Skeletal muscle cell (primary cell): ENCODE results near the gene GRM7.

Source experiments
- DNase-seq: peaks from one replicate; pipeline ENCODE4 v3.0.0-alpha.2; 2010; ENCODE audit warnings: low read depth
- H3K4me3 ChIP-seq: 2 replicates; pipeline ENCODE4 v1.5.1; 2011; ENCODE audit warnings: low read depth, mild to moderate bottlenecking, control low read depth, low read length, moderate library complexity

GRM7 gene

DNA sequence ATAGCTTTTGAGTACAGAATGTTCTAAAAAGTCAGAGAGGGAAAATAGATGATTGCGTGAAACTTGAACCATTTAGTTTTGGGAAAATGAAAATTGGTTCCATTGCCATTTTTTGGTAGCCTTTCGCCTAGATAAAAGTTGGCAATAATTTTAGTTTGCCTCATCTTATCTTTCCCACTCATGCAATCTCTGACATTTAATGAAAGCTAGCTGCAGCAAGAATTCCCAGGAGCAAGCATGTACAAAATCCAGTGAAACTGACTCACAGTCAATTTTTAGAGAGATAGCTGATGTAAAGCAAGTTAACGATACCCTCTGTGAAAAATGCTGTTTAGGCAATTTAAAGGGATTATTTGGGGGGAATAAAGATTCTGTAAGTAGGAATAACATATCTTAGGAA is 797.4 kb downstream of the GRM7 start:
- no peak for DNase-seq
- H3K4me3 ChIP-seq = no peak overlapping the region

- no peak overlapping the region for H3K4me3 ChIP-seq
- no peak for DNase-seq
Measured at GRCh38 chr3:7659079-7659478, 798.2 kb downstream of the GRM7 start.

- DNase-seq = no peak
- H3K4me3 ChIP-seq = no peak overlapping the region
Measured at GRCh38 chr3:7663771-7664170, 802.9 kb downstream of the GRM7 start.

DNA sequence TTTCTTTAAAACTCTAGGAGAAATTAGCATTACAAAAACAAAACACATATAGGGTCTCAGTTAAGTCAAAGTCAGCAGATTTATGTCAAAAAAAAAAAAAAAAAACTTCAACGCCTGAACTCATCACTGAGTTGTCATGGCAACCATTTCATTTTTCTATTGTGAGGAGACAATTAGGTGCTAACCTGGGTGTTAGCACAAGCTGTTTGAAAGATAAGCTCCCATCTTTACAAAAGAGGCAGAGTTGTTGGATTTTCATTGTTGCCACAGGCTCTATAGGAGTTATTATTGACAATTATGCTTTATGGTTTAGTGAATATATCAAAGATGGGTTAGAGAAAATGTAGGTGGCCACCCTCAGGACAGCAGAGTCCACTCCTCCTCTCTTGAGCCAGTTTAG is 806.9 kb downstream of the GRM7 start:
- no peak for DNase-seq
- H3K4me3 ChIP-seq = no peak overlapping the region

DNA sequence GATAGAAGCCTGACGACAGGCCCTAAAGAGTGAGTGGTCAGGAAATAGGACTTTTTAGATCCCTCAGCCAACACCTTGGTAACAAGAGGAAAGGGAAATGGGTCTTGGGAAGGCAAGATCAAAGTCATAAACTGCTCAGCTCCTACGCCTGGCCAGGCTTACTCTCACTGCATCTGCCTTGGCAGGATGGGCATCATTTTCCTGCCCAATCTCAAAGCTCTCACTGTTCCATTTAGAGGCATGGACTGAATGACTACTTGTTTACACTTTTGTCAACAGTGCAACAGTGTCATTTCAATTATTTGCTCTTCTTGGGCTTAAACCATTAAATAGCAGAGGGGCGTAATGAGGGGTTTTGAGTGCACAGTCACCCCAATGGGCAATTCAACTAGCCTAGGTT is 808.7 kb downstream of the GRM7 start:
- no peak for DNase-seq
- no peak overlapping the region for H3K4me3 ChIP-seq

DNA sequence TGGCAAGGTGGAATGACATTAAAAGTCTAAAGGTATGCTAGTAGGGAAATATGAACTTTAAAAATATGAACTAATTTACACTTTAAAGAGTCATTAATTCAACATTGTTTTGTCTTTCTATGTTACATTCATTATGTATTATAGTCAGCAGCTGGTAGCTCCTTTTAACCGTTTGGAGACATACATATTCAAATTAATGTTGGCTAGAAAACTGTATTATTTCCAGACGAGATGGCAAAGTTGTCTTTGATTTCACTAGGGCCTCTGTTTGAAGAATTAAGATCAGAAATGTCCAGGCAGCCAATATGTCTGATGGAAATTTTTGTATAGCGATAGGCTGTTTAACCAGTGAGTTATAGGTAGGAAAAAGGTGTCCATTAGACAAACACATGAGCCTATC is 817.6 kb downstream of the GRM7 start:
- DNase-seq = no peak
- H3K4me3 ChIP-seq = no peak overlapping the region

DNA sequence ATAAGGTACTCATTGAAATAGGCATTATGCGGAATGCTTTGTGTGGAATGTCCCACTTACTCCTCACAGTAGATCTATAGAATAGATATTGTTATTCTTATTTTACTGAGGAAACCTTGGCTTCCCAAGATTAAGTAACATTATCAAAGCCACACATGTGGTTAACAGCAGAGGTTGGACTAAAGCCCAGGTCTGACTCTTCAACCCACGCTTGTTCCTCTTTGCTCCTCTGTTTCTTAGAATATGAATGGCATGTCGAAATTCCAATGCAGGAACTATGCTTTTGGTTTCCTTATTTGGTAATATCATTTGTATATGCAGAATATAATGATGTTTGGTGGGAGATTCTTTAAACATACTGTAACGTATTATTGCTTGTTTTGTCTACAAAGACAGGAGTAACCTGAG is 821.9 kb downstream of the GRM7 start:
- no peak overlapping the region for H3K4me3 ChIP-seq
- DNase-seq = peak; percentile 48

DNA sequence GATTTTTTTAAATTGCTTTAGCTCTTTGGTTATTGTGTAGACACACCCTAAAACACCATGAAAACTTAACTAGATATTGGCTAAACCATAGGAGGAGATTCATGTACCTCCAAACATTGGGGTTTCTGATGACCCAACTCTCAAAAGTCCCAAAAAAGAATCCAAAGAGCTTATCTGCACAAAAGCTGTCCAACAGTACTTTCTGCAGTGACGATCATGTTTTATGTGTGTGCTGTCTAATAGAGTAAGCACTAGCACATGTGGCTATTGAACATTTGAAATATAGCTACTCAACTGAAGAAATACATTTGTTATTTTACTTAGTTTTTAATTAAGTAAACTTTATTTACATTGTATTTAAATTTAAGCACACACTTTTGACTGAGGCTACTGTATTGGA is 822.5 kb downstream of the GRM7 start:
- DNase-seq = no peak
- no peak overlapping the region for H3K4me3 ChIP-seq

DNA sequence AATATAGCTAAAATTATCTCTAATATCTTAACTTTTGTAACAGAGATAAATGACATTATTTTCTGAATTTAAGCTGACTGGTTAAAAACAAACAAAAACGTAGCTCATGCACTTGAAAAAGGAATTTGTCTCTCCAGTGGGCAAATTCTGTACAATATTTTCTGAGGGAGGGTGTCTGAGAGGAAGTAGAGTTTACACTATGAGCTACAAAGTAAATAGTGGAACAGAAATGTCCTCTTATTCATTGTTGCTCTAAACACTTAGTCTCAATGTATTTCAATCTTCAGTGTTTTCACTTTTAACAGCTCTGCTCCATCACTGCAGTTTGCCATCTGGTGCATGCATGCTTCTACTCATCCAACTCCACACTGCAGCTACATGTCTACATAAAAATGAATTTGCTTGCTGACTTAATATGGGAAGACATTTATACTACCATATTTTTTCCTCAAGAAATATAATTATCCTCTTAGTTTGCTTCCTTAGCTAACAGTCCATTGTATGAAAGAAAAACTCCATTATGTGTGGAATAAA is 823.3 kb downstream of the GRM7 start:
- DNase-seq = no peak
- no peak overlapping the region for H3K4me3 ChIP-seq

GRCh38 chr3:7687428-7688147 is 826.7 kb downstream of the GRM7 start:
- H3K4me3 ChIP-seq = no peak overlapping the region

DNA sequence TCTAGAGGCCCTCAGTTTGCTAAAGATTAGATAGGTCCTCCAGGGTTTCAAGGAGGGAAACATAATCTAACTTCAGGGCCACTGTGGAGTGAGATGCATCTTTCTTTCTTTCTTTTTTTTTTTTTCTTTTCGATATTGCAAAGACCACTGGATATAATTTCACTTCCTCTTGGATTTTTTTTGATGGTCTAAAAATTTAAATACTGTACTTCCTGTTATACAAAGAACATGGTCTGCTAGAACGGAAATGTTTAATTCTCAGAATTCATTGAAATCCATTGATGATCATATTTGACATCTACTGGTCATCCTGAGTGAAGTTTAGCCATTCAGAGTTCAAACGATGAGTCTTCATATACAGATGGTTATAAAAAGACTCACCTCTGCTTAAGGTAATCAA is 832.0 kb downstream of the GRM7 start:
- H3K4me3 ChIP-seq = no peak overlapping the region
- DNase-seq = no peak

More at GRCh38 chr3:7687428-7688147, 826.7 kb downstream of the GRM7 start:
- DNase-seq = no peak

GRCh38 chr3:7693976-7694375 is 833.1 kb downstream of the GRM7 start:
- no peak for DNase-seq
- no peak overlapping the region for H3K4me3 ChIP-seq

- H3K4me3 ChIP-seq = no peak overlapping the region
- no peak for DNase-seq
Measured at GRCh38 chr3:7695049-7695448, 834.1 kb downstream of the GRM7 start.

DNA sequence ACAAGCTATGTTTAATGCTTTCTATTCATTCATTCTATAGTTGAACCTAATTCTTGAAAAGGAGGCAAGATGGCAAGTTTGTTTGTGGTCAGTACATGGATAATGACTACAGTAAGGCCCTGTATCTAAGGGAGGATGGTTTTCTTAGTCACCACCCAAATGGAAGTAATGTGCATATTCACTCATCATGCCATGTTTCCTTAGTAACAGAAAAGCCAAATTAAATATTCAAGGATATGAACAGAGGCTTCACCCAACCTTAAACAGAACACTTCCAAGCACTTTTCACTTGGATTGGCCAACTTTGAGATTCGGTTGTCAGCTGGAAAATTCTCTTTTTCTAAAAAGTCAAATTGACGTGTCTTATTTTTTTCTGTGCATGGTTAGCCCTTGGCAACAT is 835.4 kb downstream of the GRM7 start:
- DNase-seq = no peak
- no peak overlapping the region for H3K4me3 ChIP-seq

DNA sequence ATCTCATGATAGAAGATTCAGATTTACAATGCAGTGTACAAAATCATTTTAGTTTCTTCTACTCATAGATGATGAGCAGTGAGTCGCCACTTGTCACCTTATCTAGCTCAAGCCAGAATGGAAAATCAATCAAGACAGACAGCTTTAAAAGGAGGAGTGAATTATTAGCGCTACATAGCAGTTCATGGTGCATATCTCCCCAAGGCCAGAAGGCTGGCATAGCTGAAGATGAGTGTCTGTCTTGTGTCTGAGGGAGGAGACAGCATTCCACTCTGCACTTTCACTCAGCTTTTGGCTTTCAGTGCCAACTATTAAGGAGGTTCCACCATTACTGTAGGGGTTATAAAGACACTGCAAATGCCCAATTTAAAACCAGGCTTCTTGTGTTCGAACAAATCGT is 836.6 kb downstream of the GRM7 start:
- H3K4me3 ChIP-seq = no peak overlapping the region
- no peak for DNase-seq

GRCh38 chr3:7700539-7700938 is 839.6 kb downstream of the GRM7 start:
- no peak for DNase-seq
- H3K4me3 ChIP-seq = no peak overlapping the region

- H3K4me3 ChIP-seq = no peak overlapping the region
- no peak for DNase-seq
Measured at GRCh38 chr3:7700977-7701376, 840.1 kb downstream of the GRM7 start.

GRCh38 chr3:7707187-7707586 is 846.3 kb downstream of the GRM7 start:
- H3K4me3 ChIP-seq = no peak overlapping the region
- no peak for DNase-seq

DNA sequence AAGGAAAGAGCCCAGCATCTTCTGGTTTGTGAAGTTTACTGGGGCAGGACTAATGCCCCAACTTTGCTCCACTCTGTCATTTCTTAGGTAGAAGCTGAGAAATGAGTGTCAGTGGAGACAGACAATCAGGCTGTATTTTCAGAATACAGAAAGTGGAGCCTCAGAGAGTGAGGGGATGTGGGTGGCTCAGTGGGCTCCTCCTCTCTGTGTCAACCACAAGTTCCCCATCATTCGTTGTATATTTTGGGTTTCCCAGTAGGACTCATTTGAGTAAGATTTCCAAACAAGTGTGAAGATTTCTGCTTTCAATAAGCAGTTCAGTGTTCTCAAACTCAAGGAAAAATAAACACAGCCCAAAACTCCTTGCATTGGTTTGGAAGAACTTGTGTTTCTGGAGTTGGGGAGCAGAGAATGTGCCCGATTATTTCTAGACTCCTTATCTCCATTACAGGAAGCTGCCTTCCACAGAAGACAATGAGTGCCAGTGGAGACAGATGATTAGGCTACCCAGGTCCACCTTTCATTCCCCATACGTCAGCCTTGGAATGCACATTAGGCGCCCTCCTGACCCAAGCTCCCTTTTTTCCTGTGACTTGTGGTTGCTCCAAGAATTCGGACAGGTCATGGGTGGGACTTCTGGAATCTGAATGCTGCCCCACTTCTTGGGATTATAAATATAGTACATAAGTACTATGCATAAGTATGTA is 848.6 kb downstream of the GRM7 start:
- DNase-seq = no peak
- H3K4me3 ChIP-seq = no peak overlapping the region

DNA sequence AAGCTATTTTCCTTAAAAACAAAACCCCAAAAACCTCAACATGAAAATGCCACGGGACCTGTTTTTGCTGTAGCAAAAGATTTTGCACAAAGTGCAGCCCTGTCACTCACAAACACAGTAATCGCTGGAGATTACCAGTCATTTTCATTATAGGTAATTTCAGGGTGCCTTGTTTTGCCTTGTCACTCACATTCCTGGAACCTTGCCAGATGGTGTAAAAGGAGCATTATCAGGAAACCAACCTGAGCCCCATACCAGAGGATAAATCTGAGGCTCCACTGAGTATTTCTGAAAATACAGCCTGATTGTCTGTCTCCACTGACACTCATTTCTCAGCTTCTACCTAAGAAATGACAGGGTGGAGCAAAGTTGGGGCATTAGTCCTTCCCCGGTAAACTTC is 849.4 kb downstream of the GRM7 start:
- no peak for DNase-seq
- H3K4me3 ChIP-seq = no peak overlapping the region

- no peak for DNase-seq
- H3K4me3 ChIP-seq = no peak overlapping the region
Measured at GRCh38 chr3:7713724-7714123, 852.8 kb downstream of the GRM7 start.
